Endothelial cell of umbilical vein (primary cell): ENCODE measurements around the gene SPTBN4. TPM values are rescaled to one million over a fixed set of nuclear protein-coding genes. Genes with fewer than 3 reads are reported as not detected.

Experiments
- BruUV-seq: library from RNA; stranded (reverse); fragments of 400-500 nt; replicated peaks from 2 replicates; lab custom pipeline; 2021; lab: Mats Ljungman, UMichigan
- CTCF ChIA-PET: fragments of 300-600, 350-600 bp; sonication (Branson Sonifier 250); formaldehyde crosslinking; loops from one replicate; lab custom pipeline; 2021; ENCODE audit warnings: antibody characterized with exemption, inconsistent platforms; lab: Charles Lee
- POLR2A ChIA-PET: fragments of 300-600, 350-600 bp; sonication (Branson Sonifier 250); formaldehyde crosslinking; loops from one replicate; lab custom pipeline; 2021; ENCODE audit warnings: antibody characterized with exemption, inconsistent platforms; lab: Charles Lee
- DNase-seq: peaks from one replicate; pipeline ENCODE4 v3.0.0-alpha.2; 2011; ENCODE audit warnings: low read depth, low spot score
- FAIRE-seq: peaks from 2 replicates; lab custom pipeline; 2011; peaks lifted over from hg19 to GRCh38; lab: Jason Lieb, UNC
- H2AFZ ChIP-seq: 2 replicates; pipeline ENCODE4 v1.6.0; 2012; ENCODE audit warnings: low read depth, low read length, control low read depth, inconsistent platforms
- H3K27ac ChIP-seq: 2 replicates; pipeline ENCODE4 v1.5.1; 2011; ENCODE audit warnings: low read depth, mild to moderate bottlenecking, control low read depth, low read length, moderate library complexity; ENCODE audit not compliant: insufficient read depth
- H3K27me3 ChIP-seq, 2 experiments: 2 replicates each; pipeline versions ENCODE4 v1.6.0 to v1.6.1; 2011; ENCODE audit warnings: low read length in 2 of 2, mixed read lengths in 1 of 2; ENCODE audit not compliant: control insufficient read depth in 2 of 2, insufficient read depth in 2 of 2
- H3K36me3 ChIP-seq, 2 experiments: 2 replicates in 1 of 2; 3 replicates in 1 of 2; pipeline ENCODE4 v1.5.1; 2011; ENCODE audit warnings: low read length in 2 of 2, mild to moderate bottlenecking in 1 of 2, moderate library complexity in 1 of 2; ENCODE audit not compliant: control insufficient read depth in 2 of 2, insufficient read depth in 2 of 2; ENCODE audit errors: extremely low read depth in 1 of 2
- H3K4me1 ChIP-seq: 3 replicates; pipeline ENCODE4 v1.5.1; 2011; ENCODE audit warnings: mild to moderate bottlenecking, low read length; ENCODE audit not compliant: control insufficient read depth, insufficient read depth; ENCODE audit errors: extremely low read depth
- H3K4me2 ChIP-seq: 2 replicates; pipeline ENCODE4 v1.6.1; 2011; ENCODE audit warnings: low read length, control low read depth, mixed read lengths; ENCODE audit not compliant: insufficient read depth
- H3K4me3 ChIP-seq, 3 experiments: fragments of 200-600 bp in 1 of 3; sonication (generic), shearing (Covaris generic) in 1 of 3; replicated peaks in 1 of 3; 2 replicates each; pipeline ENCODE4 v1.5.1; 2011 to 2016; ENCODE audit warnings: control low read depth in 3 of 3, low read length in 3 of 3, mild to moderate bottlenecking in 2 of 3, inconsistent platforms in 1 of 3, low read depth in 1 of 3, moderate library complexity in 1 of 3; ENCODE audit not compliant: insufficient read depth in 1 of 3
- H3K79me2 ChIP-seq: 2 replicates; pipeline ENCODE4 v1.6.0; 2012; ENCODE audit warnings: low read length, inconsistent platforms; ENCODE audit not compliant: control insufficient read depth, insufficient read depth
- H3K9ac ChIP-seq: replicated peaks from 2 replicates; pipeline ENCODE3; 2011; ENCODE audit warnings: low read length, control low read depth; ENCODE audit not compliant: insufficient read depth; ENCODE audit errors: extremely low read depth
- H3K9me1 ChIP-seq: replicated peaks from 3 replicates; pipeline ENCODE4 v1.6.0; 2011; ENCODE audit warnings: mild to moderate bottlenecking, low read length; ENCODE audit not compliant: control insufficient read depth, insufficient read depth; ENCODE audit errors: extremely low read depth
- H3K9me3 ChIP-seq: replicated peaks from 2 replicates; pipeline ENCODE4 v1.5.1; 2012; ENCODE audit warnings: low read length, inconsistent platforms; ENCODE audit not compliant: control insufficient read depth, insufficient read depth
- H4K20me1 ChIP-seq: replicated peaks from 2 replicates; pipeline ENCODE3; 2011; ENCODE audit warnings: mild to moderate bottlenecking, low read length; ENCODE audit not compliant: control insufficient read depth, insufficient read depth; ENCODE audit errors: extremely low read depth
- EZH2 ChIP-seq: IDR thresholded peaks from 2 replicates; pipeline ENCODE4 v1.6.1; 2012; ENCODE audit warnings: borderline replicate concordance, low read depth, mild to moderate bottlenecking, moderate library complexity, low read length, inconsistent platforms; ENCODE audit not compliant: severe bottlenecking
- FOS ChIP-seq: IDR thresholded peaks from 2 replicates; pipeline ENCODE4 v1.6.1; 2011; ENCODE audit warnings: mild to moderate bottlenecking, low read length, moderate library complexity, borderline replicate concordance; ENCODE audit not compliant: insufficient read depth
- JUN ChIP-seq: IDR thresholded peaks from 2 replicates; pipeline ENCODE4 v1.6.1; 2011; ENCODE audit warnings: borderline replicate concordance, low read depth; ENCODE audit not compliant: insufficient read length, insufficient read depth
- POLR2AphosphoS5 ChIP-seq: IDR thresholded peaks from 2 replicates; pipeline ENCODE4 v1.6.1; 2012; ENCODE audit warnings: low read depth, mild to moderate bottlenecking, control low read depth, low read length, moderate library complexity; ENCODE audit not compliant: insufficient read depth
- dilution Hi-C: fragments of 300-500 bp; cut with MboI; formaldehyde crosslinking; loops from one replicate; pipeline ENCODE4 v1.15.0; 2019; ENCODE audit warnings: low sequenced_read_pairs; ENCODE audit not compliant: extremely low pct_ligation_motif_present
- intact Hi-C: fragments of 100-400 bp; cut with micrococcal nuclease; formaldehyde crosslinking; loops from one replicate; pipeline ENCODE4 v1.10.0; 2022
- polyA plus RNA-seq, 4 experiments: library from polyadenylated mRNA; depleted of rRNA in 3 of 4; stranded (reverse) in 3 of 4; unstranded in 1 of 4; fragments of >200 nt; gene quantifications; 2 replicates each; pipeline versions ENCODE4 v1.2.1 to v1.2.3, GENCODE V29; 2011 to 2012; ENCODE audit warnings: missing spikeins in 1 of 4
- total RNA-seq: library from RNA; stranded (reverse); gene quantifications from 2 replicates; pipeline ENCODE4 v1.2.3, GENCODE V29; 2021
- TF ChIP-seq, protein P1 (sequence below), 2 donors: IDR thresholded peaks; 1 replicate in 1 of 2; 2 replicates in 1 of 2; pipeline ENCODE4 v1.5.1; 2011; ENCODE audit warnings: low read length in 2 of 2, mild to moderate bottlenecking in 2 of 2, moderate library complexity in 2 of 2, control low read depth in 1 of 2, inconsistent platforms in 1 of 2, low read depth in 1 of 2; ENCODE audit not compliant: insufficient read depth in 1 of 2; ENCODE audit errors: extremely low read depth in 1 of 2

SPTBN4 gene
- total and polyA plus RNA-seq, 2 donors (not counting 3 experiments of a cell fraction or from before 2014, with no cell fraction given), result 0.33 TPM; not detected in 1

DNA sequence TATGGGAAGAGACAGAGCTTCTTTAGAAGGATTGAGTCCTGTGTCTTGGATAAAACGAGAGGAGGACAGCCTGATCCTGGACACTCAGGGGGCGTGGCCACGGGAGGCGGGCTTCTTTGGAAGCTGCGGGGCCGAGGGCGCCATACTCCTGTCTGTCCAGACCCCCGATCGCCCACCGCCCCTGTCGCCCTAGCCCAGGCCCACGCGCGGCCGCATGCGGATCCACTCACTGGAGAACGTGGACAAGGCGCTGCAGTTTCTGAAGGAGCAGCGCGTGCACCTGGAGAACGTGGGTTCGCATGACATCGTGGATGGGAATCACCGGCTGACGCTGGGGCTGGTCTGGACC is 23.1 kb downstream of the SPTBN4 start:
- Histone ChIP-seq H3K27me3 (peaks cover 0 to 3% of the 10 kb centered on the region in 2 experiments), H3K4me3 (no peak overlapping the region), H3K9me3 (no peaks in the 10 kb centered on the region), H3K79me2 (no peaks in the 10 kb centered on the region), H4K20me1 (no peaks in the 10 kb centered on the region), H3K9ac (no peak overlapping the region), H3K36me3 (no peaks in the 10 kb centered on the region), H3K9me1 (no peaks in the 10 kb centered on the region), H3K4me1 (no peaks in the 10 kb centered on the region), H3K27ac (no peak overlapping the region), H2AFZ (no peak overlapping the region), H3K4me2 (no peak overlapping the region)
- BruUV-seq, result no TSS peak
- ChIA-PET POLR2A (no interaction called here), CTCF (interaction anchor here (1.4 to 1.9 kb wide), 4 partner anchors 26 to 184 kb away, joined by 4 to 6 read pairs (median 4); no protein-coding TSS in a partner anchor)
- no peak for TF ChIP-seq POLR2AphosphoS5
- TF ChIP-seq EZH2, result no peak
- no peak for TF ChIP-seq JUN
- TF ChIP-seq, protein P1, sequence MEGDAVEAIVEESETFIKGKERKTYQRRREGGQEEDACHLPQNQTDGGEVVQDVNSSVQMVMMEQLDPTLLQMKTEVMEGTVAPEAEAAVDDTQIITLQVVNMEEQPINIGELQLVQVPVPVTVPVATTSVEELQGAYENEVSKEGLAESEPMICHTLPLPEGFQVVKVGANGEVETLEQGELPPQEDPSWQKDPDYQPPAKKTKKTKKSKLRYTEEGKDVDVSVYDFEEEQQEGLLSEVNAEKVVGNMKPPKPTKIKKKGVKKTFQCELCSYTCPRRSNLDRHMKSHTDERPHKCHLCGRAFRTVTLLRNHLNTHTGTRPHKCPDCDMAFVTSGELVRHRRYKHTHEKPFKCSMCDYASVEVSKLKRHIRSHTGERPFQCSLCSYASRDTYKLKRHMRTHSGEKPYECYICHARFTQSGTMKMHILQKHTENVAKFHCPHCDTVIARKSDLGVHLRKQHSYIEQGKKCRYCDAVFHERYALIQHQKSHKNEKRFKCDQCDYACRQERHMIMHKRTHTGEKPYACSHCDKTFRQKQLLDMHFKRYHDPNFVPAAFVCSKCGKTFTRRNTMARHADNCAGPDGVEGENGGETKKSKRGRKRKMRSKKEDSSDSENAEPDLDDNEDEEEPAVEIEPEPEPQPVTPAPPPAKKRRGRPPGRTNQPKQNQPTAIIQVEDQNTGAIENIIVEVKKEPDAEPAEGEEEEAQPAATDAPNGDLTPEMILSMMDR (IDR thresholded peaks at IDR 0.05; ENCODE audit: extremely low read depth in 1 of 2, insufficient read depth in 1 of 2, low read depth in 1 of 2, low read length in 2 of 2), result no peak
- dilution Hi-C loops, result no loop called here
- DNase-seq (no peak), FAIRE-seq (no peak)
- intact Hi-C loops, result no loop called here

DNA sequence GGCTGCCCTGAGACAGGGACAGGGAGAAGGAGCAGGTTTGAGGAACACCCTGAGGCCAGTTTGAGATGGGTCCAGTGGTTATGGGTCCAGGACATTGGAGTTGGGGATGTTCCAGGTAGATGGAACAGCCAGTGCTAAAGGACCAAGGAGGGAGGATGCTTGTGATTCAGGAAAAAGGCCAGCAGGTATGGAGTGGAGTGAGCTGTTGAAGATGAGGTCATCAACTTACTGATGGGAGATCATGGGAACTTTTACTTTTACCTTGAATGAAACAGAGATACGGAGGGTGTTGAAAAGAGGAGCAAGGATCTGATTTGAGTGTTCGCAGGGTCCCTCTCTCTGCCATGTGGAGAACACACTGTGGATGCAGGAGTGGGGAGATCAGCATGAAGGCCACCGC is 25.5 kb downstream of the SPTBN4 start:
- Histone ChIP-seq H2AFZ (no peak overlapping the region), H3K27me3 (peaks cover 0 to 3% of the 10 kb centered on the region in 2 experiments), H4K20me1 (no peaks in the 10 kb centered on the region), H3K36me3 (no peaks in the 10 kb centered on the region), H3K9ac (no peak overlapping the region), H3K79me2 (no peaks in the 10 kb centered on the region), H3K27ac (no peak overlapping the region), H3K9me3 (no peaks in the 10 kb centered on the region), H3K4me1 (no peaks in the 10 kb centered on the region), H3K4me2 (no peak overlapping the region), H3K9me1 (no peaks in the 10 kb centered on the region), H3K4me3 (no peak overlapping the region)
- FAIRE-seq (no peak), DNase-seq (no peak)
- dilution Hi-C loops (no loop called here), intact Hi-C loops (no loop called here)
- CTCF ChIA-PET, result interaction anchor here (1.5 kb wide), 1 partner anchor 8 kb away, joined by 3 read pairs; no protein-coding TSS in a partner anchor
- POLR2A ChIA-PET, result no interaction called here
- TF ChIP-seq JUN (peak; percentile 15), FOS (no peak)
- no TSS peak for BruUV-seq
